GM21737 (cell line): ENCODE measurements around the gene ESRRA.
"Not testable (repeated sequence)": the region's sequence is repeated elsewhere in the genome, so short reads cannot be mapped to it uniquely, and the experiment has no call there.

Experiments
- ATAC-seq: cut with Tn5 transposase; IDR thresholded peaks from one replicate; pipeline ENCODE4 v1.9.1; 2021; ENCODE audit warnings: mild to moderate bottlenecking, moderate library complexity; ENCODE audit not compliant: unreplicated experiment

Gene ESRRA

DNA sequence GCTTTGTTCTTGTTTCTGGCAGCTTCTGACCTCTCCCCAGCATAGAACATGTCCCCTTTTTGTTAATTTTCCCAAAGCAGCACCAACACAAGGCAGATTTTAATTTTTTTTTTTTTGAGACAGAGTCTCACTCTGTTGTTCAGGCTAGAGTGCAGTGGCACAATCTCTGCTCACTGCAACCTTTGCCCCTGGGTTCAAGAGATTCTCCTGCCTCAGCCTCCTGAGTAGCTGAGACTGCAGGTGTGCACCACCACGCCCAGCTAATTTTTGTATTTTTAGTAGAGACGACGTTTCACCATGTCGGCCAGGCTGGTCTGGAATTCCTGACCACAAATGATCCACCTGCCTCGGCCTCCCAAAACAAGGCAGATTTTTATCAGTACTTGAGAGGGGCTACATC is 2.5 kb downstream of the ESRRA start:
- not testable (repeated sequence) for ATAC-seq

- no peak for ATAC-seq
These were observed 7.6 kb downstream of the ESRRA start for GRCh38 chr11:64312947-64313346.

DNA sequence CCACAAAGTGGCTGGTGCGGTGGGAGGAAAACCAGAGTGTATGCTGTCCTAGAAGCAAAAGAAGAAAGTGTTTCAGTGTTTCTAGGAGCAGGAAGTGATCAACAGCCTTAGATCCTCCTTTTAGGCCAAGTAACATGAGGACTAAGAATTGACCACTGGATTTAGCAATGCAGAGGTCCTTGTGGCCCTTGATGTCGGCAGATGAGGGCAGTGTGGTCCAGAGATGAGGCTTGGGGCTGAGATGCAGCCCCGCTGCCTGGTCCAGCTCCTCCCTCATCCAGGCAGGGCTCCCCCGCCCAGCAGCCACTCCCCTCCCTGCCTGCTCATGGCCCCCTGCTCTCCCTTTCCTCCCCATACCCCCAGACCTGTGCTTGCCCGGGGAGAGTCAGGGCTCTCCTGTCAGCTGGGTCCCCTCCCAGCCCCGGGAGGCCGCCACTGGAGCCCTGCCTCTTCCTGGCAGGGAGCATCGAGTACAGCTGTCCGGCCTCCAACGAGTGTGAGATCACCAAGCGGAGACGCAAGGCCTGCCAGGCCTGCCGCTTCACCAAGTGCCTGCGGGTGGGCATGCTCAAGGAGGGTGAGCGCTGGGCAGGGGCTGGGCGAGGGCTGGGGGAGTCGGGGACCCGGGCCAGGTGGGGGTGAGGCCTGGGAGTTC is 8.3 kb downstream of the ESRRA start:
- ATAC-seq = no peak

- no peak for ATAC-seq
These were observed 9.0 kb downstream of the ESRRA start for GRCh38 chr11:64314146-64314804.

GRCh38 chr11:64314805-64315561 is 9.7 kb downstream of the ESRRA start:
- no peak for ATAC-seq

GRCh38 chr11:64315667-64316526 is 10.6 kb downstream of the ESRRA start:
- not testable (repeated sequence) for ATAC-seq

DNA sequence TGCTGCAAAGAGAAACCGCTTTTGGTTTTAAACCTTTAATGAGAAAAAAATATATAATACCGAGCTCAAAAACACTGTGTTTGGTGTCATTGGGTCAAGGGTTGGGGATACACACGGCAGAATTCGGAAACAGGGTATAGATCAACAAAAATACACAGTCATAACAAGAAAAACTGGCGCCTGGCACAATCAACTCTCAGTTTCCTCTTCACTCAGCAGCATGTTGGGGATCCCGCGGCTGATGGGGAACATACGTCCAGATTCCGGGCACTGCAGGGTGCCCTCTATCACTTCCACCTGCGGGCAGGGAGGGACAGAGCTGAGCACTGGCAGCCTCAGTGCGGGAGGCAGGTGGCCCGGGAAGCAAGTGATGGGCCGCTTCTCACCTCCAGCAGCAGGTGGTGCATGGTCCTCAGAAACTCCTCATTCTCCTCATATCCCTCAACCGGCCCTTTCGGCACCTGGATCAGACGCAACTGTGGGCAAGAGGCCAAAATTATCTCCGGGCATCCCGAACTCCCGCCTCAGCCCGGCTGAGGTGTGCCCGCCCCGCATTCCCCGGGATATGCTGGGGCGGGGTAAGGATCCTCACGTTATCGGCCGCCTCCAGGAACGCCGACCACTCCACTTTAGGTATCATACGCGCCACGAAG is 11.5 kb downstream of the ESRRA start:
- ATAC-seq = no peak

DNA sequence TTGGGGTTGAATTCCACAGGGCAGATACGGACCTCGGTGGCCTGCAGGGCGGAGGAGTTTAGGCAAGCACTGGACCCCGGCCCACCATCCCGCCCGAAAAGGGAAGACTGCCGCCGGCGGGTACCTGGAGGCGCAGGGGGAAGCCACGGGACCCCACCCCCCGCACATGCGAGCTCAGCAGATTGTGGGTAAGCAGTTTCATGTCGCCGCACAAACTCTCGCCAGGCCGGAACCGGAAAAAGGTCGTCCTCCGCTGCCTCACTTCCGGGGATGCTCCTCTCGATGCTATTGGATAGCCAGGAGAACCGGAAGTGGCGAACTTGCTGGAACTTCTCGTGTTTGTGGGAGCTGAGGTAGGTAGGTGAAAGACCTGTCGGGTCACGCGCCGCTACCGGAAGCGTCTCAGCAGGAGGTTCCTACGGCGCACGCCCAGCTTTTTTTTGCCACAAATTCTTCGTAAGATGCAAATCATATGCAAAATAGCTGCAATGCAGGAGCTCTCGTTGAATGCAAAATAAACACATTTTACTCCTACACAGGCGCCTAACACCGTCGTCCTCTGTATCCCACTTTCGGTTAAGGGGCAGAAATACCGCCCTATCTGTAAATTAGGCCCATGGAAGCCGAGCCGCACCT is 12.1 kb downstream of the ESRRA start, which contains the start of gene TRMT112:
TRMT112 (minus strand) TSS at position 235 of the 636 bp plus-strand sequence; CDS start at position 202, 33 bp downstream.
- peak; percentile 46 for ATAC-seq

DNA sequence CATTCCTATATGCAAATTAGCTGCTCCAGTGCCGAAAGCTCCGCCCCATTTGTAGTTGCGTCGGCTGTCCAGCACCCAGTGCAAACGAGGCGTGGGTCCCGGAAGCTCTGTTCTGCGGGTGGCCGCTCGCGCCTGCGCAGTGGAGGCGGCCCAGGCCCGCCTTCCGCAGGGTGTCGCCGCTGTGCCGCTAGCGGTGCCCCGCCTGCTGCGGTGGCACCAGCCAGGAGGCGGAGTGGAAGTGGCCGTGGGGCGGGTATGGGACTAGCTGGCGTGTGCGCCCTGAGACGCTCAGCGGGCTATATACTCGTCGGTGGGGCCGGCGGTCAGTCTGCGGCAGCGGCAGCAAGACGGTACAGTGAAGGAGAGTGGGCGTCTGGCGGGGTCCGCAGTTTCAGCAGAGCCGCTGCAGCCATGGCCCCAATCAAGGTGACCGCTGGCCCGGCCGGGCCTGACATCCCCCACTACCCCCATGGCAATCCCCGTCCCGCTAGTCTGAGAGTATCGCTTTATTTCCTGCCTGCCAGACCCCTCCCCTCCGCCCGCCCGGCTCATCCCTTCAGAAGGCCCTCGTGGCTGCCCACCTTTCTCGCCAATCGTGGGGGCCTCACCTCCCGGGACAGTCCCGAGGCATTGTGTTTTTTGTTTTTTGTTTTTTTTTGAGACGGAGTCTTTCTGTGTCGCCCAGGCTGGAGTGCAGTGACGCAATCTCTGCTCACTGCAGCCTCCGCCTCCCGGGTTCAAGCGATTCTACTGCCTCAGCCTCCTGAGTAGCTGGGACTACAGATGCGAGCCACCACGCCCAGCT is 12.8 kb downstream of the ESRRA start, which contains the start of gene PRDX5:
PRDX5 (plus strand) TSS at position 161 of the 805 bp plus-strand sequence; CDS start at position 256, 95 bp downstream.
- peak; percentile 63 for ATAC-seq

DNA sequence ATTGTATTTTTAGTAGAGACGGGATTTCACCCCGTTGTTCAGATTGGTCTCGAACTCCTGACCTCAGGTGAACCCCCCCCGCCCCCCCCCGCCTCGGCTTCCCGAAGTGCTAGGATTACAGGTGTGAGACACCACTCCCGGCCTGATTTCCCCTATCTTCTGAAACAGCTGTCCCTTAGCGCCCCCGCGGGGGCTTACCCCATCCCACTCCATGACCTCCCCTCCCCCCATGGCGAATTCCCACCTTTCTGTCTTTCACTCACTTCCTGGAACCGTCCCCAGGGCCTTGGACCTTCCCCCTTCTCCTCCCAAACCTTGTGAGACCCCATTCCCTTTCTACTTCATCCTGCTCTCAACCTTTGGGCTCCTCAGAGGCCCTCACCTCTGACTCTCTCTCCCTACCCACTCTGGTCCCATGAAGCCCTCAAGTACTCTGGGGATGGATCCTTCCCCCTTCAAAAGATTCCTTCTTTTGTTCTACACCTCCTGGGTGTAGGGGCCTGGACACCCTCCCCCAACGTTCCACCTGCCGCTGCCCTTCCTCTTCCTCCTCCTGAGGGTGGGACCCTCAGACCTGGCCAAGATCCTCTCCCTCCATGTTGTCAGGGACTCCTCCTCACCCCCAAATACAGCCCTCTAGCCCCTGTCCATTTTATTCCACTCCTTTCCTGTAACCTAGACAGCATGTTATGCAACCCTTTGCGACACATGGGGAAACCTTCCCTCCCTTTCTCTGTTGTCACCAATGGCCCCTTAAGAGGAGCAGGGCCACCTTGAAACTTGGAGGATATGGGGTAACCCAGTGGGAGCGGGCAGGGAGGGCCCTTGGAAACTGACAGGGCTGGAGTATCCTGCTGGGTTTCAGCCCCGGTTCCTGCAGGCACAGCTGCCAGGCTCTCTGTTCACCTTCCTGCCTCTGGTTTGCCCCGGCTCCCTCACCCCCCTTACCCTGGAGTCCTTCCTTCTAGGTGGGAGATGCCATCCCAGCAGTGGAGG is 13.7 kb downstream of the ESRRA start:
- no peak for ATAC-seq

GRCh38 chr11:64320556-64320955 is 15.2 kb downstream of the ESRRA start:
- no peak for ATAC-seq

GRCh38 chr11:64321026-64321425 is 15.7 kb downstream of the ESRRA start:
- no peak for ATAC-seq

DNA sequence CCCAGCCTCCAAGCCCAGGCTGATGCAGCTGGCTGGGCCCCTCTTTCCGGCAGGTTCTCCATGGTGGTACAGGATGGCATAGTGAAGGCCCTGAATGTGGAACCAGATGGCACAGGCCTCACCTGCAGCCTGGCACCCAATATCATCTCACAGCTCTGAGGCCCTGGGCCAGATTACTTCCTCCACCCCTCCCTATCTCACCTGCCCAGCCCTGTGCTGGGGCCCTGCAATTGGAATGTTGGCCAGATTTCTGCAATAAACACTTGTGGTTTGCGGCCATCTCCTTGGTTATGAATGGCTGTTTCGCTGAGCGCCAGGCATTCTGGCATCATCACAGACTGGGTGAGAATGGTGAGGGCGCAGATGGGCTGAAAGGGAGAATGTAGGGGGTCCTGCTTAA is 16.2 kb downstream of the ESRRA start:
- no peak for ATAC-seq

DNA sequence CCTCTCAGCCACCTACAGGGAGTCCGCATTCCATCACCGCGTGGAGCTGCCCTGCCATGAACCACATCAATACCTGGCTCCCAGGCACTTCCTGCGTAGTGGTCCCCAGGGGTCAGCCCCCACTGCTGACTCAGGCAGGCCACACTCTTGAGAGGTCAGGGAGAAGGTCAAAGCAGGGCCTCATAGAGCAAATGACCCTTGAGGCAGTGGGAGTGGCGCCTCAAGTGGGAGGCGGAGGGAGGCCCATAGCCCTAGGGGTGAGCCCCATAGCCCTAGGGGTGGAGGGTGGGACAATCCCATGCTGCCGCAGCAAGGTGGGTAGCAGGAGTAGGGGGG is 17.6 kb downstream of the ESRRA start:
- ATAC-seq = no peak

DNA sequence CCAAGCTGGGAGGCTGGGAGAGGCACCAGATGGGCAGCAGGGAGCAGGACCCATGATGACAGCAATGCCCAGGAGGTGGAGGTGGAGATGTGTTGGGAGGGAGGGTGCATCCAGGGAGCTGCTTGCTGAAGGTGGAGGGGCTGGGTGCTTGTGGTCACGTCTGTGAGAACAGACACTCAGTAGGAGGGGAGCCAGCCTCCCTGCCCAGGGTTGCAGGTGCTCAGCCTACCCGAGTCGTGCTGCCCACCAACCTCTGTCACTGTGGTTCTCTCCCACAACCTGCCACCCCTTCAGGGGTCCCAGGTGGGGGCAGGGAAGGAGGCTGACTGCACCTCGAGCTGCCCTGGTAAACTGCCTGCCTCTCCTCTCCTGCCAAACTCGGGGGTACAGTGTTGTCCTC is 18.0 kb downstream of the ESRRA start:
- no peak for ATAC-seq

DNA sequence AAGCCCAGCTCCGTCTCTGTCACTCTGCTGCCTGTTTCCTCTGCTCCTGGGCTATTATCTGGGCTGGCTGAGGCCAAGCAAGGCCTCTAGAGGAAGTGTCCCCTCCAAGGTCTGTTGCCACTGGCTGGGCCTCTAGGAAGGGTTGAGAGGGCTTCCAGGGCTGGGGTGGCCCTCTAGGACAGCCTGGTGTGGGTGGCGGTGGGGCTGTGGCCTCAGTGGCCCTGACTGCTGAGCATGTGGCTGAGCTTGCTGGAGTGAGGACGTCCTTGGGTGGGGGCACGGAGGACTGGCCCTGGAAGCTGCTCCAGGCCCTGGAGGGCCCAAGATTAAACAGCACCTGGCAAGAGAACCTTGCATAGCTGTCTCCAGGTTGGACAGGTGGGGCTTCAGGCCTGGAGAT is 18.7 kb downstream of the ESRRA start:
- ATAC-seq = not testable (repeated sequence)

DNA sequence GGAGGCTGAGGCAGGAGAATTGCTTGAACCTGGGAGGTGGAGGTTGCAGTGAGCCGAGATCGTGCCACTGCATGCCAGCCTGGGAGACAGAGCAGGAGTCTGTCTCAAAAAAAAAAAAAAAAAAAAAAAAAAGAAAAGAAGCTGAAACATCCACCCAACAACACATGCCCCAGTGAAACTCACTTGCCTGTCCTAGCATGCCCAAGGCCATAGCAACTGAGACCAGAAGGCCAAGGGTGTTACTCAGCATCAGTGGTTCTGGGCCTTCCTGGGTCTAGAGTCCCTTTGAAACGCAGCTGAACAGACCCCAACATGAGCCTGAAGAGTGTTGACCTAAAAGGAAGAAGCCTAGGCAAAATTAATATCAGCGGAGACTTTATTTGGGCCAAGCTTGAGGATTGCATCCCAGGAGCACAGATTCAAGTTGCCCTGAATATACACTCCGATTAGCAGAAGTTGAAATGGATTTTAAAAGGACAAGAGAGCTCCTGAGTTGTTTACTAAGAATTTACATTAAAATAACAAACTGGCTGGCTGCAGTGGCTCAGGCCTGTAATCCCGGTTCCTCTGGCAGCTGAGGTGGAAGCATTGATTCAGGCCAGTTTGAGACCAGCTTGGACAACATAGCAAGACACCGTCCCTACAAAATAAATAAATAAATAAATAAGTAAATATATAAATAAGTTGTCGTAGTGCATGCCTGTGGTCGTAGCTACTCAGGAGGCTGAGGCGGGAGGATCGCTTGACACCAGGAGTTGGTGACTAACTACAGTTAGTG is 19.6 kb downstream of the ESRRA start:
- no peak for ATAC-seq
